Endothelial cell of umbilical vein (primary cell): ENCODE results near the gene KRT38. TPM values are rescaled to one million over a fixed set of nuclear protein-coding genes. Genes with fewer than 3 reads are reported as not detected.

Source experiments
- BruUV-seq: library from RNA; stranded (reverse); fragments of 400-500 nt; replicated peaks from 2 replicates; lab custom pipeline; 2021; lab: Mats Ljungman, UMichigan
- CTCF ChIA-PET: fragments of 300-600, 350-600 bp; sonication (Branson Sonifier 250); formaldehyde crosslinking; loops from one replicate; lab custom pipeline; 2021; ENCODE audit warnings: antibody characterized with exemption, inconsistent platforms; lab: Charles Lee
- POLR2A ChIA-PET: fragments of 300-600, 350-600 bp; sonication (Branson Sonifier 250); formaldehyde crosslinking; loops from one replicate; lab custom pipeline; 2021; ENCODE audit warnings: antibody characterized with exemption, inconsistent platforms; lab: Charles Lee
- DNase-seq: peaks from one replicate; pipeline ENCODE4 v3.0.0-alpha.2; 2011; ENCODE audit warnings: low read depth, low spot score
- FAIRE-seq: peaks from 2 replicates; lab custom pipeline; 2011; peaks lifted over from hg19 to GRCh38; lab: Jason Lieb, UNC
- H2AFZ ChIP-seq: 2 replicates; pipeline ENCODE4 v1.6.0; 2012; ENCODE audit warnings: low read depth, low read length, control low read depth, inconsistent platforms
- H3K27ac ChIP-seq: 2 replicates; pipeline ENCODE4 v1.5.1; 2011; ENCODE audit warnings: low read depth, mild to moderate bottlenecking, control low read depth, low read length, moderate library complexity; ENCODE audit not compliant: insufficient read depth
- H3K27me3 ChIP-seq, 2 experiments: 2 replicates each; pipeline versions ENCODE4 v1.6.0 to v1.6.1; 2011; ENCODE audit warnings: low read length in 2 of 2, mixed read lengths in 1 of 2; ENCODE audit not compliant: control insufficient read depth in 2 of 2, insufficient read depth in 2 of 2
- H3K36me3 ChIP-seq, 2 experiments: 2 replicates in 1 of 2; 3 replicates in 1 of 2; pipeline ENCODE4 v1.5.1; 2011; ENCODE audit warnings: low read length in 2 of 2, mild to moderate bottlenecking in 1 of 2, moderate library complexity in 1 of 2; ENCODE audit not compliant: control insufficient read depth in 2 of 2, insufficient read depth in 2 of 2; ENCODE audit errors: extremely low read depth in 1 of 2
- H3K4me1 ChIP-seq: 3 replicates; pipeline ENCODE4 v1.5.1; 2011; ENCODE audit warnings: mild to moderate bottlenecking, low read length; ENCODE audit not compliant: control insufficient read depth, insufficient read depth; ENCODE audit errors: extremely low read depth
- H3K4me2 ChIP-seq: 2 replicates; pipeline ENCODE4 v1.6.1; 2011; ENCODE audit warnings: low read length, control low read depth, mixed read lengths; ENCODE audit not compliant: insufficient read depth
- H3K4me3 ChIP-seq, 3 experiments: fragments of 200-600 bp in 1 of 3; sonication (generic), shearing (Covaris generic) in 1 of 3; replicated peaks in 1 of 3; 2 replicates each; pipeline ENCODE4 v1.5.1; 2011 to 2016; ENCODE audit warnings: control low read depth in 3 of 3, low read length in 3 of 3, mild to moderate bottlenecking in 2 of 3, inconsistent platforms in 1 of 3, low read depth in 1 of 3, moderate library complexity in 1 of 3; ENCODE audit not compliant: insufficient read depth in 1 of 3
- H3K79me2 ChIP-seq: 2 replicates; pipeline ENCODE4 v1.6.0; 2012; ENCODE audit warnings: low read length, inconsistent platforms; ENCODE audit not compliant: control insufficient read depth, insufficient read depth
- H3K9ac ChIP-seq: replicated peaks from 2 replicates; pipeline ENCODE3; 2011; ENCODE audit warnings: low read length, control low read depth; ENCODE audit not compliant: insufficient read depth; ENCODE audit errors: extremely low read depth
- H3K9me1 ChIP-seq: replicated peaks from 3 replicates; pipeline ENCODE4 v1.6.0; 2011; ENCODE audit warnings: mild to moderate bottlenecking, low read length; ENCODE audit not compliant: control insufficient read depth, insufficient read depth; ENCODE audit errors: extremely low read depth
- H3K9me3 ChIP-seq: replicated peaks from 2 replicates; pipeline ENCODE4 v1.5.1; 2012; ENCODE audit warnings: low read length, inconsistent platforms; ENCODE audit not compliant: control insufficient read depth, insufficient read depth
- H4K20me1 ChIP-seq: replicated peaks from 2 replicates; pipeline ENCODE3; 2011; ENCODE audit warnings: mild to moderate bottlenecking, low read length; ENCODE audit not compliant: control insufficient read depth, insufficient read depth; ENCODE audit errors: extremely low read depth
- EZH2 ChIP-seq: IDR thresholded peaks from 2 replicates; pipeline ENCODE4 v1.6.1; 2012; ENCODE audit warnings: borderline replicate concordance, low read depth, mild to moderate bottlenecking, moderate library complexity, low read length, inconsistent platforms; ENCODE audit not compliant: severe bottlenecking
- FOS ChIP-seq: IDR thresholded peaks from 2 replicates; pipeline ENCODE4 v1.6.1; 2011; ENCODE audit warnings: mild to moderate bottlenecking, low read length, moderate library complexity, borderline replicate concordance; ENCODE audit not compliant: insufficient read depth
- GATA2 ChIP-seq: IDR thresholded peaks from 2 replicates; pipeline ENCODE4 v1.7.0; 2011; ENCODE audit warnings: low read depth, mild to moderate bottlenecking, moderate library complexity, mixed read lengths, low read length; ENCODE audit not compliant: insufficient read length, insufficient read depth
- JUN ChIP-seq: IDR thresholded peaks from 2 replicates; pipeline ENCODE4 v1.6.1; 2011; ENCODE audit warnings: borderline replicate concordance, low read depth; ENCODE audit not compliant: insufficient read length, insufficient read depth
- MYC ChIP-seq: IDR thresholded peaks from one replicate; pipeline ENCODE4 v1.6.1; 2011; ENCODE audit warnings: mild to moderate bottlenecking, low read depth, low read length
- POLR2A ChIP-seq: IDR thresholded peaks from 2 replicates; pipeline ENCODE4 v1.6.1; 2012; ENCODE audit warnings: low read depth, mild to moderate bottlenecking, control low read depth, low read length
- POLR2AphosphoS5 ChIP-seq: IDR thresholded peaks from 2 replicates; pipeline ENCODE4 v1.6.1; 2012; ENCODE audit warnings: low read depth, mild to moderate bottlenecking, control low read depth, low read length, moderate library complexity; ENCODE audit not compliant: insufficient read depth
- dilution Hi-C: fragments of 300-500 bp; cut with MboI; formaldehyde crosslinking; loops from one replicate; pipeline ENCODE4 v1.15.0; 2019; ENCODE audit warnings: low sequenced_read_pairs; ENCODE audit not compliant: extremely low pct_ligation_motif_present
- intact Hi-C: fragments of 100-400 bp; cut with micrococcal nuclease; formaldehyde crosslinking; loops from one replicate; pipeline ENCODE4 v1.10.0; 2022
- polyA plus RNA-seq, 4 experiments: library from polyadenylated mRNA; depleted of rRNA in 3 of 4; stranded (reverse) in 3 of 4; unstranded in 1 of 4; fragments of >200 nt; gene quantifications; 2 replicates each; pipeline versions ENCODE4 v1.2.1 to v1.2.3, GENCODE V29; 2011 to 2012; ENCODE audit warnings: missing spikeins in 1 of 4
- total RNA-seq: library from RNA; stranded (reverse); gene quantifications from 2 replicates; pipeline ENCODE4 v1.2.3, GENCODE V29; 2021
- TF ChIP-seq, protein P1 (sequence below): IDR thresholded peaks from 2 replicates; pipeline ENCODE4 v1.6.1; 2011; ENCODE audit not compliant: insufficient read depth, insufficient read length
- TF ChIP-seq, protein P2 (sequence below), 2 donors: IDR thresholded peaks; 1 replicate in 1 of 2; 2 replicates in 1 of 2; pipeline ENCODE4 v1.5.1; 2011; ENCODE audit warnings: low read length in 2 of 2, mild to moderate bottlenecking in 2 of 2, moderate library complexity in 2 of 2, control low read depth in 1 of 2, inconsistent platforms in 1 of 2, low read depth in 1 of 2; ENCODE audit not compliant: insufficient read depth in 1 of 2; ENCODE audit errors: extremely low read depth in 1 of 2

The KRT38 gene
- total and polyA plus RNA-seq, 2 donors (not counting 3 experiments of a cell fraction or from before 2014, with no cell fraction given), result not detected

DNA sequence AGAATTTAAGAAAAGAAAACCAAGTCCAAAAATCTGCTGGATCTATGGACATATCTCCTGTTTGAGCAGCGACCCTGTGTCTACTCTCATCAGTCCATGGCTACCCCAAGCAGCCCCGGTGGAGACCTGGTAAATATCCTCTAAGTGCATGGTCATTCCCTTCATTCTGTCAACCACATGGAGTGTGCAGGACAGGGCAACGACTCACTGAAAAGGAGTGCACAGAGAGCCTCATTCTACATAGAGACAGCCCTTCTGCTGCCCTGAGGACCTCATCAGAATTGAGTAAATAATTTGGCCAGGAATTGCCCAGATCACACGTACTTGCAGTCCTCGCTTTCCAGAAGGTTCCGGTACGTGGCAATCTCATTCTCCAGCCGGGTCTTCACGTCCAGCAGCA is 3.0 kb downstream of the KRT38 start:
- no peak overlapping the region for H2AFZ ChIP-seq
- dilution Hi-C loops, result no loop called here
- FAIRE-seq (no peak), DNase-seq (no peak)
- intact Hi-C loops, result no loop called here
- CTCF ChIA-PET, result no interaction called here
- no peaks in the 10 kb centered on the region for H3K36me3 ChIP-seq
- peaks cover 2 to 5% of the 10 kb centered on the region in 2 experiments for H3K27me3 ChIP-seq
- BruUV-seq, result no TSS peak
- TF ChIP-seq GATA2 (no peak), FOS (no peak), POLR2AphosphoS5 (no peak), MYC (no peak), POLR2A (no peak), EZH2 (no peak), JUN (no peak)
- TF ChIP-seq, protein P1, sequence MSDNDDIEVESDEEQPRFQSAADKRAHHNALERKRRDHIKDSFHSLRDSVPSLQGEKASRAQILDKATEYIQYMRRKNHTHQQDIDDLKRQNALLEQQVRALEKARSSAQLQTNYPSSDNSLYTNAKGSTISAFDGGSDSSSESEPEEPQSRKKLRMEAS, result no peak
- TF ChIP-seq, protein P2, sequence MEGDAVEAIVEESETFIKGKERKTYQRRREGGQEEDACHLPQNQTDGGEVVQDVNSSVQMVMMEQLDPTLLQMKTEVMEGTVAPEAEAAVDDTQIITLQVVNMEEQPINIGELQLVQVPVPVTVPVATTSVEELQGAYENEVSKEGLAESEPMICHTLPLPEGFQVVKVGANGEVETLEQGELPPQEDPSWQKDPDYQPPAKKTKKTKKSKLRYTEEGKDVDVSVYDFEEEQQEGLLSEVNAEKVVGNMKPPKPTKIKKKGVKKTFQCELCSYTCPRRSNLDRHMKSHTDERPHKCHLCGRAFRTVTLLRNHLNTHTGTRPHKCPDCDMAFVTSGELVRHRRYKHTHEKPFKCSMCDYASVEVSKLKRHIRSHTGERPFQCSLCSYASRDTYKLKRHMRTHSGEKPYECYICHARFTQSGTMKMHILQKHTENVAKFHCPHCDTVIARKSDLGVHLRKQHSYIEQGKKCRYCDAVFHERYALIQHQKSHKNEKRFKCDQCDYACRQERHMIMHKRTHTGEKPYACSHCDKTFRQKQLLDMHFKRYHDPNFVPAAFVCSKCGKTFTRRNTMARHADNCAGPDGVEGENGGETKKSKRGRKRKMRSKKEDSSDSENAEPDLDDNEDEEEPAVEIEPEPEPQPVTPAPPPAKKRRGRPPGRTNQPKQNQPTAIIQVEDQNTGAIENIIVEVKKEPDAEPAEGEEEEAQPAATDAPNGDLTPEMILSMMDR (IDR thresholded peaks at IDR 0.05; ENCODE audit: extremely low read depth in 1 of 2, insufficient read depth in 1 of 2, low read depth in 1 of 2, low read length in 2 of 2), result no peak
- POLR2A ChIA-PET, result no interaction called here
- no peaks in the 10 kb centered on the region for H3K9me3 ChIP-seq
- H3K9me1 ChIP-seq, result no peaks in the 10 kb centered on the region
- no peak overlapping the region for H3K27ac ChIP-seq
- H3K4me2 ChIP-seq, result no peak overlapping the region
- no peaks in the 10 kb centered on the region for H3K79me2 ChIP-seq
- no peak overlapping the region for H3K4me3 ChIP-seq
- no peak overlapping the region for H3K9ac ChIP-seq
- H3K4me1 ChIP-seq, result no peaks in the 10 kb centered on the region
- no peaks in the 10 kb centered on the region for H4K20me1 ChIP-seq
